HCT116 (cell line): ENCODE results near the gene PGD.

Experiments
- CTCF ChIP-seq, 3 experiments: fragments of 200-600 bp in 1 of 3; sonication (generic) in 1 of 3; IDR thresholded peaks in 2 of 3; conservative IDR thresholded peaks in 1 of 3; 2 replicates each; pipeline ENCODE4 v1.5.1; 2012 to 2017; ENCODE audit warnings: low read depth in 2 of 3, low read length in 2 of 3, antibody characterized with exemption in 1 of 3, borderline replicate concordance in 1 of 3, control low read depth in 1 of 3, mild to moderate bottlenecking in 1 of 3, mixed read lengths in 1 of 3, mixed run types in 1 of 3, moderate library complexity in 1 of 3; ENCODE audit not compliant: insufficient read depth in 1 of 3
- POLR2A ChIP-seq: IDR thresholded peaks from 2 replicates; pipeline ENCODE4 v1.7.0; 2011; ENCODE audit warnings: borderline replicate concordance; ENCODE audit not compliant: insufficient read depth, insufficient read length; ENCODE audit errors: extremely low read depth
- RAD21 ChIP-seq: IDR thresholded peaks from 2 replicates; pipeline ENCODE4 v1.6.1; 2012; ENCODE audit warnings: low read depth, mild to moderate bottlenecking

- TF ChIP-seq RAD21: no peak
- no peak for TF ChIP-seq CTCF (IDR thresholded peaks at IDR 0.05 in 2 of 3, conservative IDR thresholded peaks at IDR 0.05 in 1 of 3; ENCODE audit: borderline replicate concordance in 1 of 3, insufficient read depth in 1 of 3, low read depth in 2 of 3, low read length in 2 of 3)
- no peak for TF ChIP-seq POLR2A
Measured at GRCh38 chr1:10424034-10424433, 25.2 kb downstream of the PGD start.
